Vagina (tissue), 2 donors: ENCODE results near the gene A2M. TPM values are rescaled to one million over a fixed set of nuclear protein-coding genes. Genes with fewer than 3 reads are reported as not detected.

Experiments
- DNase-seq, 2 donors: peaks; one replicate each; pipeline ENCODE4 v3.0.0-alpha.2; 2017; ENCODE audit errors: extremely low spot score in 2 of 2
- H3K27ac ChIP-seq: fragments of 200-600 bp; sonication (generic); one replicate; pipeline ENCODE4 v1.5.1; 2019
- H3K27me3 ChIP-seq: fragments of 200-600 bp; sonication (generic); one replicate; pipeline ENCODE4 v1.5.1; 2019
- H3K36me3 ChIP-seq, 2 donors: fragments of 200-600 bp; sonication (generic); one replicate each; pipeline ENCODE4 v1.5.1; 2017 to 2019
- H3K4me1 ChIP-seq: fragments of 200-600 bp; sonication (generic); one replicate; pipeline ENCODE4 v1.5.1; 2019
- H3K4me3 ChIP-seq, 2 donors: fragments of 200-600 bp; sonication (generic); 1 replicate in 1 of 2; 2 replicates in 1 of 2; pipeline ENCODE4 v1.5.1; 2016 to 2019
- H3K9me3 ChIP-seq: fragments of 200-600 bp; sonication (generic); one replicate; pipeline ENCODE4 v1.5.1; 2019
- CTCF ChIP-seq, 3 experiments: fragments of 450-650 bp in 2 of 3; fragments of 200-600 bp in 1 of 3; sonication (generic) in 1 of 3; IDR thresholded peaks; one replicate each; pipeline ENCODE4 v1.5.1; 2017 to 2019; ENCODE audit warnings: antibody characterized with exemption in 3 of 3, mild to moderate bottlenecking in 2 of 3, moderate library complexity in 2 of 3
- POLR2A ChIP-seq, 2 donors: fragments of 450-650 bp; IDR thresholded peaks; one replicate each; pipeline ENCODE4 v1.6.1; 2017; ENCODE audit warnings: antibody characterized with exemption in 2 of 2, mild to moderate bottlenecking in 2 of 2, moderate library complexity in 2 of 2
- POLR2AphosphoS5 ChIP-seq, 2 donors: sonication (generic); formaldehyde crosslinking; IDR thresholded peaks; one replicate each; pipeline ENCODE4 v1.9.0; 2017; ENCODE audit warnings: antibody characterized with exemption in 2 of 2, mild to moderate bottlenecking in 2 of 2, low read depth in 1 of 2; ENCODE audit not compliant: insufficient read depth in 1 of 2
- intact Hi-C: fragments of 100-400 bp; cut with DNase I; formaldehyde crosslinking; loops from one replicate; pipeline ENCODE4 v1.15.1; 2023
- total RNA-seq: library from RNA; depleted of rRNA; stranded (reverse); fragments of >200 nt; gene quantifications from one replicate; pipeline ENCODE4 v1.2.3, GENCODE V29; 2016

Gene A2M
- total RNA-seq, 1 donor from 2014 or later: 274 TPM

- peaks cover 0 to 6% of the 10 kb centered on the region in 2 donors for H3K36me3 ChIP-seq
Measured at GRCh38 chr12:9109213-9109522, 6.6 kb downstream of the A2M start.

GRCh38 chr12:9108504-9109212, 7.1 kb downstream of the A2M start:
- Histone ChIP-seq H3K4me1 (peaks cover 4% of the 10 kb centered on the region), H3K9me3 (no peaks in the 10 kb centered on the region), H3K27me3 (no peaks in the 10 kb centered on the region), H3K36me3 (peaks cover 0 to 6% of the 10 kb centered on the region in 2 donors), H3K4me3 (no peak overlapping the region), H3K27ac (no peak overlapping the region)
- no peak for DNase-seq
- intact Hi-C loops: no loop called here
- TF ChIP-seq POLR2AphosphoS5 (IDR thresholded peaks at IDR 0.05; ENCODE audit: insufficient read depth in 1 of 2, low read depth in 1 of 2) (no peak), POLR2A (IDR thresholded peaks at IDR 0.05) (no peak), CTCF (IDR thresholded peaks at IDR 0.05) (no peak)

More at GRCh38 chr12:9109213-9109522, 6.6 kb downstream of the A2M start:
- no peak for DNase-seq
- no peaks in the 10 kb centered on the region for H3K9me3 ChIP-seq
- no peaks in the 10 kb centered on the region for H3K27me3 ChIP-seq
- H3K4me1 ChIP-seq: peaks cover 6% of the 10 kb centered on the region
- no peak overlapping the region for H3K27ac ChIP-seq
- TF ChIP-seq POLR2A (IDR thresholded peaks at IDR 0.05) (no peak), POLR2AphosphoS5 (IDR thresholded peaks at IDR 0.05; ENCODE audit: insufficient read depth in 1 of 2, low read depth in 1 of 2) (no peak), CTCF (IDR thresholded peaks at IDR 0.05) (no peak)
- no peak overlapping the region for H3K4me3 ChIP-seq
- intact Hi-C loops: no loop called here

GRCh38 chr12:9107542-9107873, 8.2 kb downstream of the A2M start:
- TF ChIP-seq POLR2A (IDR thresholded peaks at IDR 0.05) (no peak), CTCF (IDR thresholded peaks at IDR 0.05) (no peak), POLR2AphosphoS5 (IDR thresholded peaks at IDR 0.05; ENCODE audit: insufficient read depth in 1 of 2, low read depth in 1 of 2) (no peak)
- Histone ChIP-seq H3K9me3 (no peaks in the 10 kb centered on the region), H3K27ac (no peak overlapping the region), H3K4me1 (no peaks in the 10 kb centered on the region), H3K4me3 (no peak overlapping the region), H3K27me3 (no peaks in the 10 kb centered on the region), H3K36me3 (peaks cover 0 to 6% of the 10 kb centered on the region in 2 donors)
- no peak for DNase-seq
- intact Hi-C loops: no loop called here

GRCh38 chr12:9106610-9107541, 8.8 kb downstream of the A2M start:
- Histone ChIP-seq H3K27ac (no peak overlapping the region), H3K4me3 (no peak overlapping the region), H3K9me3 (no peaks in the 10 kb centered on the region), H3K4me1 (no peaks in the 10 kb centered on the region), H3K36me3 (peaks cover 0 to 6% of the 10 kb centered on the region in 2 donors), H3K27me3 (no peaks in the 10 kb centered on the region)
- TF ChIP-seq CTCF (IDR thresholded peaks at IDR 0.05) (no peak), POLR2AphosphoS5 (IDR thresholded peaks at IDR 0.05; ENCODE audit: insufficient read depth in 1 of 2, low read depth in 1 of 2) (no peak), POLR2A (IDR thresholded peaks at IDR 0.05) (no peak)
- intact Hi-C loops: no loop called here
- no peak for DNase-seq

- Histone ChIP-seq H3K9me3 (no peaks in the 10 kb centered on the region), H3K27me3 (no peaks in the 10 kb centered on the region), H3K4me1 (no peaks in the 10 kb centered on the region), H3K36me3 (peaks cover 0 to 14% of the 10 kb centered on the region in 2 donors), H3K27ac (no peak overlapping the region), H3K4me3 (no peak overlapping the region)
- TF ChIP-seq POLR2A (IDR thresholded peaks at IDR 0.05): no peak
- no peak for TF ChIP-seq POLR2AphosphoS5 (IDR thresholded peaks at IDR 0.05; ENCODE audit: insufficient read depth in 1 of 2, low read depth in 1 of 2)
- TF ChIP-seq CTCF (IDR thresholded peaks at IDR 0.05): no peak
- DNase-seq: no peak
- intact Hi-C loops: no loop called here
Measured at GRCh38 chr12:9106067-9106466, 9.7 kb downstream of the A2M start.
